ENCODE results near the gene ERP27.

DNA sequence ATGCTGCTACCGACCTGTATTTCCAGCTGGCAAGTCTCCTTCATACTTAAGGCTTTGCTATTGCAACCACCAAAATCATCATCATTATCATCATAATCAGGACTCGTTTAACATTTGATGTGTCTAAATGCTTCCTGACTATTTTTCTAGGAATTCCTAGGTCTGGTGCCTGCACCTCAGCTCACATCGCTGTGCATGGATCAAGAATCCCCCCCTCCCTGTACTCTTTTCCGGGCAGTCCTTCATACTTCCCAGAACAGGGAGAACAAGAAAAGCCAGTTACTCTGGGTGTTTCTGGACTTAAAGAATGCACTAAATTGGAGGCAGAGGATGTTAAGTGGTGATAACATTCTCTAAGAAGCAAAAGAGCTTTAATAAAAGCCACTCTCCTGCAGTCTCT is 9.4 kb downstream of the ERP27 start:
- TF ChIP-seq REPIN1 (tag by site-specific recombination; IDR thresholded peaks at IDR 0.05; ENCODE audit: low read depth), result no peak
- no peak for TF ChIP-seq ZNF664 (tag by site-specific recombination; IDR thresholded peaks at IDR 0.05)

Data from HEK293 (cell line).